ENCODE results near the gene PDHX.
A peak's percentile ranks its signal among the peaks of the same experiment; 100 is the strongest.

PDHX gene

GRCh38 chr11:34978236-34979191, 62.1 kb downstream of the PDHX start:
- no peak for DNase-seq

GRCh38 chr11:34984514-34984913, 68.1 kb downstream of the PDHX start:
- peaks cover 48% of the 10 kb centered on the region for H3K36me3 Mint-ChIP-seq (ENCODE audit: low read depth)
- no peak for ATAC-seq

More at GRCh38 chr11:34978236-34979191, 62.1 kb downstream of the PDHX start:
- Mint-ChIP-seq H3K36me3 (ENCODE audit: low read depth) (peaks cover 59% of the 10 kb centered on the region), H3K4me3 (no peak overlapping the region), H3K27me3 (no peaks in the 10 kb centered on the region), H3K9me3 (no peaks in the 10 kb centered on the region), H3K4me1 (peaks cover 3% of the 10 kb centered on the region), H3K27ac (no peak overlapping the region)
- no peak for ATAC-seq

GRCh38 chr11:34986883-34987520, 70.6 kb downstream of the PDHX start:
- Mint-ChIP-seq H3K36me3 (ENCODE audit: low read depth) (peaks cover 37% of the 10 kb centered on the region), H3K4me1 (peaks cover 6% of the 10 kb centered on the region), H3K4me3 (no peak overlapping the region), H3K27ac (no peak overlapping the region), H3K9me3 (no peaks in the 10 kb centered on the region), H3K27me3 (no peaks in the 10 kb centered on the region)
- DNase-seq (no peak), ATAC-seq (no peak)

More at GRCh38 chr11:34984514-34984913, 68.1 kb downstream of the PDHX start:
- no peak overlapping the region for H3K4me3 Mint-ChIP-seq
- H3K27me3 Mint-ChIP-seq, result no peaks in the 10 kb centered on the region
- H3K4me1 Mint-ChIP-seq, result peaks cover 6% of the 10 kb centered on the region
- no peak for DNase-seq
- no peak overlapping the region for H3K27ac Mint-ChIP-seq
- no peaks in the 10 kb centered on the region for H3K9me3 Mint-ChIP-seq

- ATAC-seq (no peak), DNase-seq (no peak)
- Mint-ChIP-seq H3K27ac (no peak overlapping the region), H3K9me3 (no peaks in the 10 kb centered on the region), H3K4me3 (no peak overlapping the region), H3K27me3 (no peaks in the 10 kb centered on the region), H3K4me1 (peaks cover 6% of the 10 kb centered on the region), H3K36me3 (ENCODE audit: low read depth) (peaks cover 31% of the 10 kb centered on the region)
Observed at GRCh38 chr11:34987617-34988016, 71.2 kb downstream of the PDHX start.

GRCh38 chr11:34988294-34989255, 72.2 kb downstream of the PDHX start:
- Mint-ChIP-seq H3K36me3 (ENCODE audit: low read depth) (peaks cover 28% of the 10 kb centered on the region), H3K4me1 (peaks cover 6% of the 10 kb centered on the region), H3K4me3 (no peak overlapping the region), H3K27ac (no peak overlapping the region), H3K9me3 (no peaks in the 10 kb centered on the region), H3K27me3 (no peaks in the 10 kb centered on the region)
- ATAC-seq (no peak), DNase-seq (no peak)

GRCh38 chr11:34990916-34991315, 74.5 kb downstream of the PDHX start:
- Mint-ChIP-seq H3K4me1 (peaks cover 6% of the 10 kb centered on the region), H3K27ac (no peak overlapping the region), H3K36me3 (ENCODE audit: low read depth) (peaks cover 13% of the 10 kb centered on the region), H3K4me3 (no peak overlapping the region), H3K27me3 (no peaks in the 10 kb centered on the region), H3K9me3 (no peaks in the 10 kb centered on the region)
- no peak for ATAC-seq
- no peak for DNase-seq

- H3K36me3 Mint-ChIP-seq (ENCODE audit: low read depth), result peaks cover 3% of the 10 kb centered on the region
- no peaks in the 10 kb centered on the region for H3K9me3 Mint-ChIP-seq
- peaks cover 19% of the 10 kb centered on the region for H3K4me1 Mint-ChIP-seq
- no peak overlapping the region for H3K4me3 Mint-ChIP-seq
- DNase-seq (no peak), ATAC-seq (no peak)
- no peak overlapping the region for H3K27ac Mint-ChIP-seq
- H3K27me3 Mint-ChIP-seq, result no peaks in the 10 kb centered on the region
Observed at GRCh38 chr11:34994854-34995253, 78.4 kb downstream of the PDHX start.

GRCh38 chr11:34996958-34997357, 80.5 kb downstream of the PDHX start:
- Mint-ChIP-seq H3K4me1 (peaks cover 24% of the 10 kb centered on the region), H3K9me3 (no peaks in the 10 kb centered on the region), H3K27ac (no peak overlapping the region), H3K27me3 (no peaks in the 10 kb centered on the region), H3K36me3 (ENCODE audit: low read depth) (peaks cover 3% of the 10 kb centered on the region), H3K4me3 (no peak overlapping the region)
- no peak for ATAC-seq
- no peak for DNase-seq

GRCh38 chr11:34997952-34998528, 81.6 kb downstream of the PDHX start:
- DNase-seq (no peak), ATAC-seq (no peak)
- peak overlapping the region; percentile 5 for H3K27ac Mint-ChIP-seq
- H3K27me3 Mint-ChIP-seq, result no peaks in the 10 kb centered on the region
- no peaks in the 10 kb centered on the region for H3K9me3 Mint-ChIP-seq
- peaks cover 3% of the 10 kb centered on the region for H3K36me3 Mint-ChIP-seq (ENCODE audit: low read depth)
- H3K4me1 Mint-ChIP-seq, result peaks cover 27% of the 10 kb centered on the region
- H3K4me3 Mint-ChIP-seq, result peak overlapping the region; percentile 2

GRCh38 chr11:34999453-34999852, 83.0 kb downstream of the PDHX start:
- H3K27ac Mint-ChIP-seq, result no peak overlapping the region
- ATAC-seq, result no peak

GRCh38 chr11:35003186-35003585, 86.8 kb downstream of the PDHX start:
- H3K4me1 Mint-ChIP-seq, result peaks cover 68% of the 10 kb centered on the region

More at GRCh38 chr11:34999453-34999852, 83.0 kb downstream of the PDHX start:
- no peak overlapping the region for H3K4me3 Mint-ChIP-seq
- no peaks in the 10 kb centered on the region for H3K9me3 Mint-ChIP-seq
- no peak for DNase-seq
- no peaks in the 10 kb centered on the region for H3K36me3 Mint-ChIP-seq (ENCODE audit: low read depth)
- H3K27me3 Mint-ChIP-seq, result no peaks in the 10 kb centered on the region
- H3K4me1 Mint-ChIP-seq, result peaks cover 41% of the 10 kb centered on the region

GRCh38 chr11:35003658-35004057, 87.2 kb downstream of the PDHX start:
- Mint-ChIP-seq H3K27me3 (peaks cover 3% of the 10 kb centered on the region), H3K4me3 (peak overlapping the region; percentile 44), H3K9me3 (no peaks in the 10 kb centered on the region), H3K4me1 (peaks cover 65% of the 10 kb centered on the region), H3K36me3 (ENCODE audit: low read depth) (no peaks in the 10 kb centered on the region), H3K27ac (peak overlapping the region; percentile 32)
- DNase-seq (no peak), ATAC-seq (peak; percentile 5)

More at GRCh38 chr11:35003186-35003585, 86.8 kb downstream of the PDHX start:
- peak; percentile 31 for ATAC-seq
- DNase-seq, result no peak
- Mint-ChIP-seq H3K27me3 (peaks cover 3% of the 10 kb centered on the region), H3K27ac (peak overlapping the region; percentile 32), H3K36me3 (ENCODE audit: low read depth) (no peaks in the 10 kb centered on the region), H3K9me3 (no peaks in the 10 kb centered on the region), H3K4me3 (peak overlapping the region; percentile 44)

GRCh38 chr11:35005141-35005780, 88.8 kb downstream of the PDHX start:
- no peak overlapping the region for H3K4me3 Mint-ChIP-seq
- ATAC-seq, result no peak
- peaks cover 65% of the 10 kb centered on the region for H3K4me1 Mint-ChIP-seq
- H3K36me3 Mint-ChIP-seq (ENCODE audit: low read depth), result no peaks in the 10 kb centered on the region
- H3K27ac Mint-ChIP-seq, result no peak overlapping the region
- DNase-seq, result no peak
- H3K9me3 Mint-ChIP-seq, result no peaks in the 10 kb centered on the region
- H3K27me3 Mint-ChIP-seq, result peaks cover 3% of the 10 kb centered on the region
